HG03060 (cell line): Measurements from ENCODE around the gene MAP4K5.

ENCODE experiments used
- ATAC-seq: cut with Tn5 transposase; IDR thresholded peaks from one replicate; pipeline ENCODE4 v1.9.1; 2021; ENCODE audit warnings: low read depth, moderate number of reproducible peaks; ENCODE audit not compliant: unreplicated experiment

The MAP4K5 gene

DNA sequence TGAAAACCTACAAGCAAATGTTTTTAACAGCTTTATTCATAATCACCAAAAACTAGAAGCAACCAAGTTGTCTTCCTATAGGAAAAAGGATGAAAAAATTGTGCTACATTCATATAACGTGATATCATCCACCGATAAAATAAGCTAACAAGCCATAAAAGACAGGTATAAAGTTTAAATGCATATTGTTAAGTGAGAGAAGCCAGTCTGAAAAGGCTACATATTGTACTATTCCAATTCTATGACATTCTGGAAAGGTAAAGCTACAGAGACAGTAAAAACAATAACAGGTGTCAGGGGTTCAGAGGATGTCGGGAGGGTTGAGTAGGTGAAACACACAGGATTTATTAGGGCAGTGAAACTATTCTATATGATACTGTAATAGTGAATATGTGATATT is 158.4 kb downstream of the MAP4K5 start:
- no peak for ATAC-seq

DNA sequence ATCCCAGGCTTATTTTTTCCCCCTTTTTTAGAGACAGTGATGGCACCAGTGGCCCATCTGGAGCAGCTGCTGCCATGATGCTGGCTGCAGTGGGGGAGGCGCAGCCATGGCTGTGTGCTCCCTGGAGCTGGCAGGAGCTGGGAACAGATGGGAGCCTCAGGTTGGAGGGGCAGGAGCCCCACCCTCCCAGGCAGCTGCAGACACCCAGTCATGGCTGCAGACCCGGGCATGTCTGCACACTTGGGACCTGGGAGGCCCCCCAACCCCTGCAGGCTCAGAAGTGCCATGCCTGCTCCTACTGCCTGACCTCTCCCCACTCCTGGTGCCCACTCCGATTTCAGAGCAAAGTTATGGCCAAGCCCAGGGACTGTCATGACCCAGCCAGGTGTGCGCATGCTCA is 160.8 kb downstream of the MAP4K5 start:
- no peak for ATAC-seq
